SIG-M5 (cell line): ENCODE data around the gene MEIOSIN.
"Not testable (repeated sequence)": the region's sequence is repeated elsewhere in the genome, so short reads cannot be mapped to it uniquely, and the experiment has no call there.

ENCODE experiments used
- DNase-seq: peaks from one replicate; lab custom pipeline; 2025; lab: John Stamatoyannopoulos, UW

The MEIOSIN gene

GRCh38 chr19:45720065-45720464 is 13.2 kb upstream of the MEIOSIN start:
- not testable (repeated sequence) for DNase-seq

GRCh38 chr19:45728683-45729082 is 4.6 kb upstream of the MEIOSIN start:
- not testable (repeated sequence) for DNase-seq

GRCh38 chr19:45729800-45730290 is 3.4 kb upstream of the MEIOSIN start:
- no peak for DNase-seq

- DNase-seq: peak; percentile 89
These were observed 2.6 kb upstream of the MEIOSIN start, which contains the start of gene FBXO46 for GRCh38 chr19:45730368-45731288. TSS of gene FBXO46 (minus strand) at chr19:45730896. CDS start at chr19:45713495, 17,401 bp downstream.

- peak; percentile 39 for DNase-seq
These were observed 6.5 kb downstream of the MEIOSIN start for GRCh38 chr19:45739498-45740439.

GRCh38 chr19:45742969-45743368 is 9.7 kb downstream of the MEIOSIN start:
- no peak for DNase-seq

GRCh38 chr19:45745606-45746005 is 12.4 kb downstream of the MEIOSIN start:
- no peak for DNase-seq

- no peak for DNase-seq
These were observed 13.6 kb downstream of the MEIOSIN start for GRCh38 chr19:45746866-45747265.

GRCh38 chr19:45747513-45747912 is 14.3 kb downstream of the MEIOSIN start:
- no peak for DNase-seq

GRCh38 chr19:45751483-45751882 is 18.2 kb downstream of the MEIOSIN start:
- not testable (repeated sequence) for DNase-seq

GRCh38 chr19:45752639-45753038 is 19.4 kb downstream of the MEIOSIN start:
- no peak for DNase-seq

GRCh38 chr19:45753548-45753947 is 20.3 kb downstream of the MEIOSIN start:
- DNase-seq: no peak

- DNase-seq: no peak
These were observed 21.1 kb downstream of the MEIOSIN start for GRCh38 chr19:45754323-45754722.

GRCh38 chr19:45757695-45758094 is 24.5 kb downstream of the MEIOSIN start:
- no peak for DNase-seq

GRCh38 chr19:45758921-45759320 is 25.7 kb downstream of the MEIOSIN start:
- DNase-seq: no peak

- no peak for DNase-seq
These were observed 28.5 kb downstream of the MEIOSIN start for GRCh38 chr19:45761714-45762113.

- DNase-seq: no peak
These were observed 29.8 kb downstream of the MEIOSIN start for GRCh38 chr19:45762870-45763631.

- no peak for DNase-seq
These were observed 30.6 kb downstream of the MEIOSIN start for GRCh38 chr19:45763691-45764294.

- DNase-seq: no peak
These were observed 31.2 kb downstream of the MEIOSIN start for GRCh38 chr19:45764475-45764874.

GRCh38 chr19:45764945-45765701 is 31.9 kb downstream of the MEIOSIN start:
- no peak for DNase-seq
